Femur (tissue), 1 donor: ENCODE measurements around the gene GLTP.
A peak's percentile ranks its signal among the peaks of the same experiment; 100 is the strongest.

Source experiments
- DNase-seq: peaks from one replicate; pipeline ENCODE4 v3.0.0-alpha.2; 2017

Gene GLTP

DNA sequence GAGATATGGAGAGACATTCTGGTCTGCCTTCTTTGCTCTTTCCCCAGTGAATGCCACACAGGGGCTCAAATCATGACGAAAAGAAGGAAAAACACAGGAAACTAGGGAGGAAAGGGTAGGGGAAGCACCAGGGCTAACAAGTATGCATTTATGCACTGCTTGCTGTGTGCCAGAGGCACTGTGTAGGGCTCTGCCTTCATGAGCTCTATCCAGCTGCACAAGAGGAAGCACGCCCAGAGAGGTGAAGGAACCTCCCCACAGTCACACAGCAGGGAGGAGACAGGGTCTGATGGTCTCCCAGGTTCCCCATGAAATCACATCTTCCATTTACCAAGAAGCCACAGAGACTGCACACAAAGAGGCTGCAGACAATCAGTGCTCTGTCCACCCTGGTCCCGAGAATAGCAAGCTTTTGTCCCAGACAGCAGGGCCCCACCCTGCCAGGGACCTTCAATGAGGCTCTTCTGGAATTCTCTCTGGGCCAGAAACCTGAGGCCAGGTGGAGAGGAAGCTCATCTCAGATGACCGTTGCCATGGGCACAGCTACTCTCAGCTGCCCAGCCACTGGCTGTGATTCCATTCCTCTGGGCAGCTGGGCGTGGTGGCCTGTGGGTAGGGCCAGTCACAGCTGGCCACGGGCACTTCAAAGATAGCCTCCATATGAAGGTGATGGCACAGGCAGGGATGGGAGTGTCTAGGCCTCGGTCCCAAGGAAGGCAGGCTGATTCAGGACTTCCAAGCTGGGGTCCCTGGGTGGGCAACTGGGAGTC is 39.9 kb downstream of the GLTP start:
- no peak for DNase-seq

DNA sequence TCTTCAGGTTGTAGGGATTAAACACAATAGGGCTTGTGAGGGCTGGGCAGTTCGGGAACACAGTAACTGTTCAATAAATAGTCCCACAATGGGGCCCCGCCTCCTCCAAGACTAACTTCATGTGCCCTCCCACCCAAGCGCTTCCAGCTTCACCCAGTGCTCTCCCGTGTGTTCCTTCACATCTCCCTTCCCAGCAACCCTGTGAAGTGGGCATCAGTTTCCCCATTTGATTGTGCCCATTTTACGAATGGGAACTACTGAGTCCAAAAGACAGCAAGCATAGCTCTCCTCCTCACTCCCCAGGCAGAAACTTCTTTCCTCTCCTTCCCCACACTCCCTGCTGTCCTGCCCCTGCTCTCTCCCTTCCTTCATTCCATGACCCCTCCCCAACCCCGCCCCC is 40.9 kb downstream of the GLTP start:
- no peak for DNase-seq

GRCh38 chr12:109836916-109837315 is 43.4 kb downstream of the GLTP start:
- DNase-seq: no peak

DNA sequence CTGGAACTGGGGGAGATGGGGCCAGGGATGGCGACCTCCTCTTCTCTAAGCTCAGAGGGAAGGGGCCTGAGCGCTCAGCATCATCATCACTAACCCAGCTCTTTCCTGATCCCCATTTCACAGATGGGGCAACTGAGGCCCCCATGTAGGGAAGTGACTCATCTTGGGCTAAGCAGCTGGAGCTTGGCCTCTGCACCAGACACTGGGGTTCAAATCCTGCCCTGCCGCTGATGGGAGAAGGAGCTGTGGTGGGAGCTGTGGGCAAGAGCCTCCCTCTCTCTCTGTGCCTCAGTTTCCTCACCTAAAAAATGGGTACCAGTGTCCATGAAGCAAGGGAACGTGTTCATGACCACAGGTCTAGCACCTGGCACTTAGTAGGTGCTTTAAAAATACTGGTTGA is 44.5 kb downstream of the GLTP start:
- no peak for DNase-seq

- peak; percentile 69 for DNase-seq
Observed at GRCh38 chr12:109833307-109834189, 46.8 kb downstream of the GLTP start, which contains the start of gene TRPV4. Gene TRPV4 (minus strand): TSS chr12:109833398. CDS start chr12:109814796, 18,602 bp downstream.

- DNase-seq: no peak
Observed at GRCh38 chr12:109832541-109833306, 47.6 kb downstream of the GLTP start.

GRCh38 chr12:109831929-109832328 is 48.4 kb downstream of the GLTP start:
- DNase-seq: no peak

GRCh38 chr12:109831365-109831764 is 49.0 kb downstream of the GLTP start:
- DNase-seq: no peak

DNA sequence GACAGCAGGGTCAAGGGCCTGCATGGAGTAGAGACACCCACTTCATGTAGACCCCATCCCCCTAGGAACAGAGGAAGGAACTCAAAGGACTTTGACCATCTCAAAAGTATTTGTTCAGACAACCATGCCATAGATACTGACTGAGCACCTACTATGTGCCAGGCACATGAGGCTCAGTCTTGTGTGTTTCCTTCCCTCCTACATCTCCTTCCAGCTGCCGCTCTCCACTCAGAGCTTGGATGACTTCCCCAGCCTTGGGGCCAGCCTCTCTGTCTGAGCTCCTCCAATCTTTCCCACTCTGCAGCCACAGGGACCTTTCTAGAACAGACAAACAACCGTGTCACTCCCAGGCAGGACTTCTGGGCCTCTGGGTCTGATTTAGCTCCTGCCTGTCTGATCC is 49.6 kb downstream of the GLTP start:
- DNase-seq: no peak

DNA sequence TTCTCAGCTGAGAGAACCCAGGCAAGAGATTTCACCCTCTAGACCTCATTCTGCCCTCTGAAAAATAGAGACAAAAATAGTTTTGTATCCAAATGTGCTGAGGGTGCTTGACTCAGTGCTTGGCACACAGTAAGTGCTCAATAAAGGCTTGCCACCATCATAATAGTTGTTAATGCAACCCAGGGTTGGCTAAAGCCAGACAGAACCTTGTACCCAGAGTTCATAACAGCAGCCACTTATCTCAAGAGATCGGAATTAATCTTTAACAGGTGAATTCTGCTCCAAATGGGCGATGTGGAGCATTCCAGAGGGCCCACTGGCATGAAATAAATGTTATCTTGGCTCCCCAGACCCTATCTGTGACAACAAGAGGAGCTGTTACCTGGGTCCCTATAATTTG is 50.1 kb downstream of the GLTP start:
- DNase-seq: no peak

DNA sequence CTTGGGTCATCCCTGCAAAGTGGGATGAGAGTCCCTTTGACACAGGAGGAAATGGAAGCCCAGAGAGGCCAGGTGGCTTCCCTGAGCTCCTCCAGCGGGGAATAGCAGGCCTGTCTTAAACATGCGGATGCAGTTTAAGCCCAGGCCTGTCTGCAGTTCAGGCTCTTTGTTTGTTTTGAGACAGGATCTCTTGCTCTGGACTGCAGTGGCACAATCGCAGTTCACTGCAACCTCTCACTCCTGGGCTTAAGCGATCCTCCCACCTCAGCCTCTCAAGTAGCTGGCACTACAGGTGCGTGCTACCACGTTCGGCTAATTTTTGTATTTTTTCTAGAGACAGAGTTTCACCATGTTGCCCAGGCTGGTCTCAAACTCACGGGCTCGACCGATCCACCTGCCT is 50.7 kb downstream of the GLTP start:
- DNase-seq: no peak

GRCh38 chr12:109828754-109829511 is 51.4 kb downstream of the GLTP start:
- no peak for DNase-seq

- peak; percentile 77 for DNase-seq
Observed at GRCh38 chr12:109827566-109828550, 52.5 kb downstream of the GLTP start.

- no peak for DNase-seq
Observed at GRCh38 chr12:109827080-109827479, 53.3 kb downstream of the GLTP start.

DNA sequence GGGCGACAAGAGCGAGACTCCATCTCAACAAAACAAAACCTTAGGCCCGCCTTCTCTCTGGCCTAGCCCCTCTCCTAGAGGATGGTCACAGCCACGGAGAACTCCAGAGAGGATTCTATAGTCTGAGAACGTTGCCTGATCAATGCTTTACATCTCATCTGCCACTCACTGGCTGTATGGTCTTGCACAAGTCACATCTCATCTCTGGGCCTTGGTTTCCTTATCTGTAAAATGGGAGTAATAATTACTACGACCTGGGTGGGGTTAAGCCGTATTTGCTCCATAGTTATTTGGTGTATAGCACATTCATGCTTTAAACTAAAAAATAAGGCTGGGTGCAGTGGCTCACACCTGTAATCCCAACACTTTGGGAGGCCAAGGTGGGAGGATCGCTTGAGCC is 55.6 kb downstream of the GLTP start:
- DNase-seq: no peak

DNA sequence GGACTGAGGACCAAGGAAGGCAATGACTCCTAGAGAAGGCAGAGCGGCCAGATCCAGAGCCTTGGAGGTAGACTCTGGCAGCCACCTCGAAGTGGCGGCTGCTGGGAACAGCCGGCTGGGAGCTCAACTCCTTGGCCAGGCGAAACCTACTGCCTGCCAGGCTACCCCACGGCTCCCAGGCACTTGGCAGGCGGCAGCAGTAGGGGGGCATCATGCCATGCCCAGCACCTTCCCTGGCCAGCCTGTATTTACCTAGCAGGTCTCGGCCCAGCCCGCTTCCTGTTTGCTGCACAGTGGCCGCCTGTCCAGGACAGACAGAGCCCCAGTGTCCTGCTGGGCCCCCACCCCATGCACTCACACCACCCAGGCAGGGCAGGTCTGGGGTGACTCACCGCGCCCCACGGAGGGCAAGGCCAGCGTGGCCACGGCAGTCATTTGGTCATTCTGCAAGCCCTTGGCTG is 57.4 kb downstream of the GLTP start:
- DNase-seq: peak; percentile 80

- no peak for DNase-seq
Observed at GRCh38 chr12:109822416-109822815, 57.9 kb downstream of the GLTP start.

DNA sequence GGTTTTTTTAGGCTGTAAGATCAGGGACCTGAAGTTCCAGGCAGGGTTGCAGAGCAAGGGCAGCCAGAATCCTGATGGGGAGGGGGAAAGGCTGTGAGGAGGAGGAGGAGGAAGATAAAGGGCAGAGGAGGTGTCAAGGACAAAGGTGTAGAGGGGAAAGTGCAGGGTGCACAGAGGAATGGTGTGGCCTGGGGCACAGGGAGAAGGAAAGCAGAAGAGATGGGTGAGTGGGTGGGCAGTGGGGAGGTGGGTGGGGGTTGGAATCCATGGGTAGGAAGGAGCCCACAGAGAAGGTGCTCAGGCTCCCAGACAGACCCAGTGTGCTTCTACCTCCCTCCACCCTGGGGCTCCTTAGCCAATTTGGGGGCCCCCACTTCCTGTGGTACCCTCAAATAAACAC is 58.4 kb downstream of the GLTP start:
- no peak for DNase-seq

DNA sequence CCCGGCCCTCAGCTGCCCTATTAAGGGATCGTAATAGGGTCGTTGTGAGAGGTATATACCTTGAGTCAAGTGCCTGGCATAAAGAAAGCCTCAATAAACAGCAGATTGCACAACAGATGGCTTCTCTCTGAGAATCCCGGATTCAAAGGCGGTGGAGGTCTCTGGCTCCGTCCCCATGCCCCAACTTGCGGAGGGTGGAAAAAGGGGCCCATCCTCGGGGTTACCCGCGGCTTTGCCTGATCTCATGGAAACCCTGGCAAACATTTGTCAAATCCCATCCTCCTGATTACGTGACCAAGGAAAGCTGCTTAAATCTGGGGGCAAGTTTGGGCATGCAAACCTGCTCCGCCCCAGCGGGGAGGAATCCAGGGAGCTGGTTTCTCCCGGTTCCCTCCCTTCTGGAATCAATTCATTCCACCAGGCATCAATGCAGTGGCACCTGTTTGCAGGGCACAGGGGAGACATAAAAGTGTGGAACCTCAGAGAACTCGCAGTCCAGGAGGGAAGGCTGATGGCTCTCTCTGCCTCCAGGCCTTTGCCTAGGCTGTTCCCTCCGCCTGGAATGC is 59.4 kb downstream of the GLTP start:
- no peak for DNase-seq

DNA sequence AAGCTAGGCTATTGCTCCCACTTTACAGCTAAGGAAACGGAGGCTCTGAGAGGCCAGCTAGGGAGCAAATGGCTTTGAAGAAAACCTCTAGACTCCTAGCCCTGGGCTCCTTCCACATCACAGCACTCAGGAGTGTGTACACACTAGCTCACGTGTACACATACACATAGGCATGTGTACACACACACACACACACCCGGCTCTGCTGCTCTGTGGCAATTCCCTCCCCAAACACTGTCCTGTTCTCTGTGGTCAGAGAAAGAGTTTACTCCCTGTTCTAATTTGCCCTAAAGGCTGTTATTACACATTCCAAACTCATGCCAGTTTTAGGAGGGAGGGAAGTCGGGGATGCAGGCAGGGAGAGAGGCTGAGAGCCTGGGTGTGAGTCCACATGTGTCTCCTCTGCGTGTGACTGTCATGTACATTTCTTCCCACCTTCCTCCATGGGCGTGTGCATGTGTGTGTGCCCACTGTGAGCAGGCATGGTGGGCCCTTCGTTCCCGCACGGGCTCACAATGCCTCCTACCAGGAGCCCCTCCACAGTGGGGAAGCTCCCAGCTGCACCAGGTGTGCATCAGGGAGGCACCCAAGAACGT is 61.3 kb downstream of the GLTP start:
- DNase-seq: no peak
